H1 (cell line): ENCODE results near the gene HIBADH. TPM values are rescaled to one million over a fixed set of nuclear protein-coding genes. Genes with fewer than 3 reads are reported as not detected.

Source experiments
- MAFK ChIP-seq: IDR thresholded peaks from 2 replicates; pipeline ENCODE4 v1.6.1; 2012; ENCODE audit warnings: low read depth, mild to moderate bottlenecking, improper control_type of control experiment, low read length
- polyA plus RNA-seq, 7 experiments: library from polyadenylated mRNA; depleted of rRNA in 3 of 7; stranded (reverse) in 5 of 7; unstranded in 2 of 7; fragments of >200 nt in 5 of 7; fragments of 200-250 nt in 2 of 7; gene quantifications; 1 replicate in 5 of 7; 2 replicates in 1 of 7; 4 replicates in 1 of 7; pipeline versions ENCODE4 v1.2.1 to v1.2.3, GENCODE V29; 2011 to 2013; ENCODE audit warnings: missing spikeins in 2 of 7, mixed read lengths in 2 of 7
- total RNA-seq: library from RNA; stranded (reverse); fragmentation: NEBNext Ultra II Directional; extraction: Animal tissue kit (Norgen Biotek cat#: 25700); gene quantifications from 2 replicates; pipeline ENCODE4 v1.2.1, GENCODE V29; 2021

The HIBADH gene
- total and polyA plus RNA-seq, 2 of the 8 experiments (the other 6 are each of a cell fraction or from before 2014, with no cell fraction given): 30.1 to 39.5 TPM

- TF ChIP-seq MAFK: 0 out of 2 replicates have a peak, but pooled peaks have one; percentile 12
- TF ChIP-seq, all 59 proteins: peak for 6
Measured at GRCh38 chr7:27689591-27690164, 27.0 kb upstream of the HIBADH start (continued).
